Muscle of arm (tissue), 12 donors: Measurements from ENCODE around the gene BEST4. TPM values are rescaled to one million over a fixed set of nuclear protein-coding genes. Genes with fewer than 3 reads are reported as not detected.
"Not testable (repeated sequence)": the region's sequence is repeated elsewhere in the genome, so short reads cannot be mapped to it uniquely, and the experiment has no call there.

Experiments
- DNase-seq: peaks from one replicate; pipeline ENCODE4 v3.0.0-alpha.2; 2013
- polyA plus RNA-seq, 12 donors: library from polyadenylated mRNA; unstranded; fragments of 120-200 nt; gene quantifications; one replicate each; pipeline ENCODE4 v1.2.1, GENCODE V29; 2013; ENCODE audit not compliant: insufficient read length in 12 of 12

BEST4 gene
- polyA plus RNA-seq, 12 donors = 0.10 to 7.0 (median 0.29) TPM; not detected in 1

GRCh38 chr1:44778705-44779576, 9.0 kb downstream of the BEST4 start:
- DNase-seq = no peak

- DNase-seq = no peak
Observed at GRCh38 chr1:44777969-44778635, 9.9 kb downstream of the BEST4 start.

- no peak for DNase-seq
Observed at GRCh38 chr1:44777547-44777946, 10.4 kb downstream of the BEST4 start.

GRCh38 chr1:44776730-44777068, 11.3 kb downstream of the BEST4 start:
- DNase-seq = no peak

- DNase-seq = no peak
Observed at GRCh38 chr1:44775930-44776729, 11.8 kb downstream of the BEST4 start.

- peak; percentile 97 for DNase-seq
Observed at GRCh38 chr1:44775078-44775929, 12.7 kb downstream of the BEST4 start, which contains the start of gene RPS8. Gene RPS8 (plus strand): TSS chr1:44775540. CDS start chr1:44775597, 57 bp downstream.

GRCh38 chr1:44766421-44766820, 21.5 kb downstream of the BEST4 start:
- DNase-seq = not testable (repeated sequence)

GRCh38 chr1:44760876-44761275, 27.1 kb downstream of the BEST4 start:
- no peak for DNase-seq

- DNase-seq = no peak
Observed at GRCh38 chr1:44759077-44759476, 28.9 kb downstream of the BEST4 start.

GRCh38 chr1:44757420-44757819, 30.6 kb downstream of the BEST4 start:
- no peak for DNase-seq

- DNase-seq = no peak
Observed at GRCh38 chr1:44747878-44748277, 40.1 kb downstream of the BEST4 start.

- no peak for DNase-seq
Observed at GRCh38 chr1:44743211-44743610, 44.8 kb downstream of the BEST4 start.

GRCh38 chr1:44740179-44740617, 47.8 kb downstream of the BEST4 start:
- DNase-seq = no peak

GRCh38 chr1:44739307-44740178, 48.4 kb downstream of the BEST4 start, which contains the start of gene KIF2C:
Gene KIF2C (plus strand): TSS chr1:44739837. CDS start chr1:44739933, 96 bp downstream.
- DNase-seq = peak; percentile 98

GRCh38 chr1:44738953-44739306, 49.0 kb downstream of the BEST4 start:
- DNase-seq = not testable (repeated sequence)

GRCh38 chr1:44735992-44736391, 52.0 kb downstream of the BEST4 start:
- DNase-seq = no peak

- DNase-seq = no peak
Observed at GRCh38 chr1:44733784-44734183, 54.2 kb downstream of the BEST4 start.
